HG02610 (cell line): ENCODE data around the gene AK6.
A peak's percentile ranks its signal among the peaks of the same experiment; 100 is the strongest.
"Not testable (repeated sequence)": the region's sequence is repeated elsewhere in the genome, so short reads cannot be mapped to it uniquely, and the experiment has no call there.

Experiments
- ATAC-seq: cut with Tn5 transposase; IDR thresholded peaks from one replicate; pipeline ENCODE4 v1.9.1; 2021; ENCODE audit warnings: mild to moderate bottlenecking, moderate library complexity; ENCODE audit not compliant: unreplicated experiment

AK6 gene

GRCh38 chr5:69341520-69342161, 27.7 kb downstream of the AK6 start:
- no peak for ATAC-seq

GRCh38 chr5:69335341-69335935, 33.9 kb downstream of the AK6 start:
- no peak for ATAC-seq

- peak; percentile 64 for ATAC-seq
Measured at GRCh38 chr5:69334793-69335268, 34.5 kb downstream of the AK6 start.

- ATAC-seq: not testable (repeated sequence)
Measured at GRCh38 chr5:69333668-69334315, 35.5 kb downstream of the AK6 start.

GRCh38 chr5:69331528-69332445, 37.5 kb downstream of the AK6 start:
- ATAC-seq: no peak

- no peak for ATAC-seq
Measured at GRCh38 chr5:69329905-69330489, 39.3 kb downstream of the AK6 start.

- ATAC-seq: no peak
Measured at GRCh38 chr5:69326365-69326764, 43.0 kb downstream of the AK6 start.

GRCh38 chr5:69317391-69317790, 51.9 kb downstream of the AK6 start:
- no peak for ATAC-seq

GRCh38 chr5:69315972-69316371, 53.3 kb downstream of the AK6 start:
- no peak for ATAC-seq

- no peak for ATAC-seq
Measured at GRCh38 chr5:69313428-69313827, 55.9 kb downstream of the AK6 start.

GRCh38 chr5:69312459-69313160, 56.7 kb downstream of the AK6 start:
- no peak for ATAC-seq

GRCh38 chr5:69309380-69309779, 59.9 kb downstream of the AK6 start:
- no peak for ATAC-seq

- ATAC-seq: no peak
Measured at GRCh38 chr5:69308046-69308553, 61.2 kb downstream of the AK6 start.

GRCh38 chr5:69305512-69305911, 63.8 kb downstream of the AK6 start:
- no peak for ATAC-seq
